HepG2 (cell line): Measurements from ENCODE around the gene ARHGDIA. TPM values are rescaled to one million over a fixed set of nuclear protein-coding genes. Genes with fewer than 3 reads are reported as not detected.

Source experiments
- AGO2 ChIP-seq: fragments of 200-400 bp; formaldehyde crosslinking; optimal IDR thresholded peaks from 2 replicates; pipeline ENCODE3; 2017; ENCODE audit warnings: mild to moderate bottlenecking, low read depth, low read length, moderate library complexity
- FIP1L1 ChIP-seq: fragments of 200-400 bp; formaldehyde crosslinking; IDR thresholded peaks from 2 replicates; pipeline ENCODE4 v1.6.1; 2018; ENCODE audit warnings: low read depth, mild to moderate bottlenecking, low read length, moderate library complexity, borderline replicate concordance; ENCODE audit not compliant: insufficient read depth
- FOSL1 ChIP-seq: sonication (generic); formaldehyde crosslinking; IDR thresholded peaks from 2 replicates; pipeline ENCODE4 v1.9.0; 2021; ENCODE audit warnings: missing genetic modification reagents, borderline replicate concordance
- FOXP1 ChIP-seq, 2 experiments: fragments of 450-650 bp in 1 of 2; IDR thresholded peaks; 2 replicates each; pipeline ENCODE4 v1.6.1; 2017 to 2018; ENCODE audit warnings: antibody characterized with exemption in 1 of 2
- HNRNPL ChIP-seq: fragments of 200-400 bp; formaldehyde crosslinking; IDR thresholded peaks from 2 replicates; pipeline ENCODE4 v1.6.1; 2017; ENCODE audit warnings: mild to moderate bottlenecking, low read depth, low read length
- IRF2 ChIP-seq: IDR thresholded peaks from 2 replicates; pipeline ENCODE4 v1.6.1; 2018; ENCODE audit warnings: missing genetic modification reagents, missing compliant biosample characterization
- ISL2 ChIP-seq: sonication (generic); formaldehyde crosslinking; IDR thresholded peaks from 2 replicates; pipeline ENCODE4 v1.5.0; 2020; ENCODE audit warnings: missing genetic modification reagents
- ONECUT2 ChIP-seq: sonication (generic); formaldehyde crosslinking; IDR thresholded peaks from 2 replicates; pipeline ENCODE4 v1.4.0; 2020; ENCODE audit warnings: missing genetic modification reagents
- PHF5A ChIP-seq: IDR thresholded peaks from one replicate; pipeline ENCODE4 v1.6.1; 2018; ENCODE audit warnings: low read depth, missing genetic modification reagents; ENCODE audit not compliant: unreplicated experiment
- POLR2A ChIP-seq, 2 experiments: IDR thresholded peaks; 2 replicates each; pipeline ENCODE4 v1.6.1; 2011; ENCODE audit warnings: low read depth in 2 of 2, low read length in 2 of 2, mild to moderate bottlenecking in 1 of 2, moderate library complexity in 1 of 2; ENCODE audit not compliant: insufficient read depth in 1 of 2
- RBM22 ChIP-seq: fragments of 200-400 bp; formaldehyde crosslinking; optimal IDR thresholded peaks from 2 replicates; pipeline ENCODE3; 2017; ENCODE audit warnings: mild to moderate bottlenecking, low read length, moderate library complexity
- SATB2 ChIP-seq: sonication (generic); formaldehyde crosslinking; IDR thresholded peaks from 2 replicates; pipeline ENCODE4 v1.5.0; 2020; ENCODE audit warnings: missing genetic modification reagents
- SMARCC2 ChIP-seq: fragments of 450-650 bp; IDR thresholded peaks from 2 replicates; pipeline ENCODE4 v1.6.1; 2017; ENCODE audit warnings: antibody characterized with exemption, mild to moderate bottlenecking
- TEF ChIP-seq: sonication (generic); formaldehyde crosslinking; IDR thresholded peaks from 2 replicates; pipeline ENCODE4 v1.5.0; 2020; ENCODE audit warnings: missing genetic modification reagents
- ZBTB10 ChIP-seq: sonication (generic); formaldehyde crosslinking; IDR thresholded peaks from 2 replicates; pipeline ENCODE4 v1.4.0; 2020; ENCODE audit warnings: missing genetic modification reagents, borderline replicate concordance
- ZFX ChIP-seq: sonication (generic); formaldehyde crosslinking; IDR thresholded peaks from 2 replicates; pipeline ENCODE4 v1.4.0; 2020; ENCODE audit warnings: mild to moderate bottlenecking, low read depth, missing genetic modification reagents, moderate library complexity
- ZNF121 ChIP-seq: sonication (generic); formaldehyde crosslinking; IDR thresholded peaks from 2 replicates; pipeline ENCODE4 v1.5.0; 2020; ENCODE audit warnings: mild to moderate bottlenecking, missing genetic modification reagents
- ZNF468 ChIP-seq: sonication (generic); formaldehyde crosslinking; IDR thresholded peaks from 2 replicates; pipeline ENCODE4 v1.8.0; 2022; ENCODE audit warnings: mild to moderate bottlenecking, moderate library complexity, missing genetic modification reagents
- ZNF512B ChIP-seq: sonication (generic); formaldehyde crosslinking; IDR thresholded peaks from 2 replicates; pipeline ENCODE4 v1.5.1; 2020; ENCODE audit warnings: missing genetic modification reagents, mild to moderate bottlenecking, borderline replicate concordance
- ZNF572 ChIP-seq: sonication (generic); formaldehyde crosslinking; IDR thresholded peaks from 2 replicates; pipeline ENCODE4 v1.5.1; 2020; ENCODE audit warnings: mild to moderate bottlenecking, missing genetic modification reagents
- ZNF772 ChIP-seq: sonication (generic); formaldehyde crosslinking; IDR thresholded peaks from 2 replicates; pipeline ENCODE4 v1.5.0; 2020; ENCODE audit warnings: mild to moderate bottlenecking, missing genetic modification reagents
- ZUFSP ChIP-seq: sonication (generic); formaldehyde crosslinking; IDR thresholded peaks from 2 replicates; pipeline ENCODE4 v1.9.0; 2021; ENCODE audit warnings: missing genetic modification reagents, mild to moderate bottlenecking, borderline replicate concordance
- polyA plus RNA-seq, 8 experiments: library from polyadenylated mRNA; depleted of rRNA in 3 of 8; stranded (reverse) in 7 of 8; unstranded in 1 of 8; fragments of >200 nt; fragmentation: Illumina TruSeq in 4 of 8; extraction: Trizol in 4 of 8; gene quantifications; 2 replicates each; pipeline versions ENCODE4 v1.2.1 to v1.2.3, GENCODE V29; 2011 to 2016; ENCODE audit warnings: low read depth in 4 of 8, missing spikeins in 1 of 8, mixed read lengths in 1 of 8; ENCODE audit not compliant: insufficient read depth in 1 of 8
- total RNA-seq, 5 experiments: library from RNA; depleted of rRNA; stranded (reverse); fragments of >200 nt; fragmentation: Illumina TruSeq; extraction: Trizol; gene quantifications; 2 replicates each; pipeline ENCODE4 v1.2.3, GENCODE V29; 2016; ENCODE audit warnings: low read depth in 1 of 5

The ARHGDIA gene
- total and polyA plus RNA-seq, 2 of the 13 experiments (the other 11 are each of a cell fraction or from before 2014, with no cell fraction given), result 40.0 to 64.0 TPM

GRCh38 chr17:81842725-81843504 lies 28.2 kb downstream of the ARHGDIA start (continued):
- TF ChIP-seq ZUFSP, result no peak
- no peak for TF ChIP-seq ONECUT2
- no peak for TF ChIP-seq ISL2 (CRISPR knock-in tag)
- TF ChIP-seq SATB2 (CRISPR knock-in tag), result no peak
- peak in 1 of 2 experiments; percentile 64; a peak in 3 of 4 replicates for TF ChIP-seq POLR2A (IDR thresholded peaks at IDR 0.05; ENCODE audit: insufficient read depth in 1 of 2, low read depth in 2 of 2, low read length in 2 of 2)
- 0 out of 2 replicates have a peak, but pooled peaks have one; percentile 45 for TF ChIP-seq ZNF772 (CRISPR knock-in tag)
- no peak for TF ChIP-seq ZNF512B (CRISPR knock-in tag)
- peak; percentile 42 for TF ChIP-seq ZFX (CRISPR knock-in tag)
- 0 out of 2 replicates have a peak, but pooled peaks have one; percentile 7 for TF ChIP-seq FOSL1 (CRISPR knock-in tag)
- TF ChIP-seq ZNF468, result no peak
- 0 out of 2 replicates have a peak, but pooled peaks have one; percentile 2 for TF ChIP-seq ZNF121 (CRISPR knock-in tag)
- peak; percentile 97 for TF ChIP-seq AGO2
- TF ChIP-seq RBM22, result peak; percentile 99
- no peak for TF ChIP-seq SMARCC2
- TF ChIP-seq FIP1L1, result 0 out of 2 replicates have a peak, but pooled peaks have one; percentile 66
- no peak for TF ChIP-seq TEF (CRISPR knock-in tag)
- 0 out of 2 replicates have a peak, but pooled peaks have one; percentile 21 for TF ChIP-seq HNRNPL
- no peak for TF ChIP-seq FOXP1 (IDR thresholded peaks at IDR 0.05)
- no peak for TF ChIP-seq FOXP1 (CRISPR knock-in tag; IDR thresholded peaks at IDR 0.05)
- peak; percentile 82; the same call in 1 of the 2 replicates for TF ChIP-seq ZNF572 (CRISPR knock-in tag)
- TF ChIP-seq PHF5A, result peak; percentile 20
- TF ChIP-seq IRF2, result no peak
- TF ChIP-seq ZBTB10, result no peak
